A375 (cell line): ENCODE measurements around the gene DAAM1. TPM values are rescaled to one million over a fixed set of nuclear protein-coding genes. Genes with fewer than 3 reads are reported as not detected.

ENCODE experiments used
- total RNA-seq: library from RNA; depleted of rRNA; stranded (reverse); fragments of >200 nt; shearing (Covaris generic); gene quantifications from 2 replicates; pipeline ENCODE4 v1.2.3, GENCODE V29; 2014; rRNA removed

Gene DAAM1
- total RNA-seq: 3.1 and 6.3 TPM in 2 replicates

DNA sequence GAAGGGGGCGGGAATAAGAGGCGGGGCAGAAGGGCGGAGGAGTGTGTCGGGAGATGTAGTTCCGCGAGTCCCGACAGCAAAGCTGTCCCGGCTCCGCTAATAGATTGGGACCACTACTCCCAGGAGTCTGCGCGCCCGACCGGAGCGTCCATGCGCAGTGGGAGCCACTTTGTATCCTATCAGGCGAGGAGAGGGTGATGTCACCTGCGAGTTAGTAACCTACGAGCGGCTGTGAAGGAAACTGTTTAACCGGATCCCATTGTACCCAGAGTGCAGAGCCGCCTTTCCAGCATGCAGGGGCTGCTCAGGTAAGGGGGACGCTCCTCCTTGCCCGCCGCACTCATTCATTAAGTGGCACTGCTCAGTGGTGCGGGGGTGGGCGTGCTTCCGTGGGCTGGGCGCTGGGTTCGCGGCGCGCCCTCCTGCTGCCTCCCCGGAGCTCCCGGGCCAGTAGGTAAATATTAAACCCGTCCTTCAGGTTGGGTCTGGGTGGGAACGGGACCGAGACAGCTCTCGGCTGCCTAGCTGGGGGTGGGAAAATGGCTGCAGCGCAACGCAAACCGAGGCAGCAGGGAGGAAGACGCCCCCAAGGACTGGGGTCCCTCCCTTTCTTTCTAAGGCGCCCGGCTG, at the start of gene DAAM1:
DAAM1 (plus strand) TSS at position 207 of the 630 bp plus-strand sequence. CDS start 74,811 bp downstream, outside the sequence.

